K562 treated with DMSO at 1 percent for 12 hours (cell line): ENCODE data around the gene KCTD2. TPM values are rescaled to one million over a fixed set of nuclear protein-coding genes. Genes with fewer than 3 reads are reported as not detected.

Source experiments
- total RNA-seq: library from RNA; unstranded; fragments of 300-600 nt; gene quantifications from 2 replicates; pipeline ENCODE4 v1.2.3, GENCODE V29; 2022; ENCODE audit not compliant: insufficient read depth

The KCTD2 gene, protein sequence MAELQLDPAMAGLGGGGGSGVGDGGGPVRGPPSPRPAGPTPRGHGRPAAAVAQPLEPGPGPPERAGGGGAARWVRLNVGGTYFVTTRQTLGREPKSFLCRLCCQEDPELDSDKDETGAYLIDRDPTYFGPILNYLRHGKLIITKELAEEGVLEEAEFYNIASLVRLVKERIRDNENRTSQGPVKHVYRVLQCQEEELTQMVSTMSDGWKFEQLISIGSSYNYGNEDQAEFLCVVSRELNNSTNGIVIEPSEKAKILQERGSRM
- 21.3 and 36.3 TPM in 2 replicates for total RNA-seq

DNA sequence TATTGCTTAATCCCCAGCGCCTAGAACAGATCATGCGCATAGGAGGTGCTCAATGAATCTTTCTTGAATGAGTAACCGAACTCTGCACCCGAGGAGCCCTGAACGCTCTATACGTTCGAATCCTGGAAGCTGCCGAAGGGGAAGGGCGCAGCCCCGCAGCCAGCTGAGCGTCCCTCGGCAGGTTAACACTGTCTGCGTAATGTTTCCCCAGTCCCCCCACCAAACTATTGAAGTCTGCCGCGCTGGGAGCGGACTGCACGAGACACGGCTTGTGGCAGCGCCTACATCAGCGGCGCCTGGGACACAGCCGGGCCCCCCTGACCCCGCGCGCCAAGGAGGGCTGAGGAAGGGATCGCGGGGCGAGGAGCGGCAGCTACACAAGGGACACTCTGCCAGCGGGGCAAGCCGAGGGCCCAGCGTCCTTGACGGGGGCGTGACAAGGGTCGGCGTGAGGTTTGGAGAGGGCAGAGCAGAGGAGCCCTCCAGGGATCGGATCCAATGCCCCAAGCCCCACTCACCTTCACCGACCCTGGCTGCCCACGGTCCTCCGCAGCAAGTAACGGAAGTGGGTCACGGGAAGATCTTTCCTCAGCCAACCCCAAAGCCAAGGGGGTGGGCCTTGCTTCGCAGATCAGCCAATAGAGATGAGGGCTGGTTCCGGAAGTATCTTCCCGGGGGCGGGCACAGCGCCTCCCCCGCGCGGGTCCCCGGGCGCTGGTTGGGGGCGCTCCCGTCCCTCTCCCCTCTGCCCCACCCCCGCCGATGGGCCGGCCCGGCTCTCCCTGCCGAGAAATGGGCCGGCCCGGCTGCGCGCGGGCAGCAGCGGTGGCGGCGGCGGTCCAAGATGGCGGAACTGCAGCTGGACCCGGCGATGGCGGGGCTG lies at the start of gene KCTD2, which contains the start of gene ATP5PD:
TSS of gene KCTD2 (plus strand) at position 819 of the 883 bp plus-strand sequence. CDS start at position 845, 26 bp downstream.
TSS of gene ATP5PD (minus strand) at position 563 of the 883 bp plus-strand sequence. CDS start 4,319 bp downstream, outside the sequence.

DNA sequence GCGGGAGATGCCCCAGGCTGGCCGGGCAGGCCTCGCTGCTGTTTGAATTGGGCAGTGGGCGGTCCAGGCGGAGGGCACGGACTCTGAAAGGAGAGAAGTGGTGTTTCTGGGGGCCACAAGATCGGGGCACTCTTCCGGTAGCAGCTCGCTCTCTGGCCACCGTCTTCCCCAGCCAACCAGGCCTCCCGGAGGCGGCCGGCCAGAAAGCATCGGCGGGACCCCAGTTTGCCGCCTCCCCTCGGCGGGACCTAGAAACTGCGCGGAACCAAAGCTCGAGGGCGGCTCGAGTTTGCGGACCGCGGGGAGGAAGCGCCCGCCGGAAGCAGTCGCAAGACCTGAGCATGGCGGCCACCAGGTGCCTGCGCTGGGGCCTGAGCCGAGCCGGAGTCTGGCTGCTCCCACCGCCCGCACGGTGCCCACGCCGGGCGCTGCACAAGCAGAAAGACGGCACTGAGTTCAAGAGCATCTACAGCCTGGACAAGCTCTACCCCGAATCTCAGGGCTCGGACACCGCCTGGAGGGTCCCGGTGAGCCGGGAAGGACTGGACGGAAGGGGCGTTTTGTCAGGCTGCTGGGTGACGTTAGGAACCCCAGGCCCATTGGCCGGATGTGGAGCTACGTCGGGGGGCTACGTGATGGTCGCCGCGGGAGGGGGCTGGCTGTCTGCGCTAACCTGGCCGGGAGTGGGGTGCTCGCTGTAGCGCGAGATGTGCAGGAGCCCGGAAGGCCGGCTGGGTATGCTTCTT lies 34.5 kb upstream of the KCTD2 start, which contains the start of gene MRPL58:
TSS of gene MRPL58 (plus strand) at position 325 of the 746 bp plus-strand sequence. CDS start at position 342, 17 bp downstream.

DNA sequence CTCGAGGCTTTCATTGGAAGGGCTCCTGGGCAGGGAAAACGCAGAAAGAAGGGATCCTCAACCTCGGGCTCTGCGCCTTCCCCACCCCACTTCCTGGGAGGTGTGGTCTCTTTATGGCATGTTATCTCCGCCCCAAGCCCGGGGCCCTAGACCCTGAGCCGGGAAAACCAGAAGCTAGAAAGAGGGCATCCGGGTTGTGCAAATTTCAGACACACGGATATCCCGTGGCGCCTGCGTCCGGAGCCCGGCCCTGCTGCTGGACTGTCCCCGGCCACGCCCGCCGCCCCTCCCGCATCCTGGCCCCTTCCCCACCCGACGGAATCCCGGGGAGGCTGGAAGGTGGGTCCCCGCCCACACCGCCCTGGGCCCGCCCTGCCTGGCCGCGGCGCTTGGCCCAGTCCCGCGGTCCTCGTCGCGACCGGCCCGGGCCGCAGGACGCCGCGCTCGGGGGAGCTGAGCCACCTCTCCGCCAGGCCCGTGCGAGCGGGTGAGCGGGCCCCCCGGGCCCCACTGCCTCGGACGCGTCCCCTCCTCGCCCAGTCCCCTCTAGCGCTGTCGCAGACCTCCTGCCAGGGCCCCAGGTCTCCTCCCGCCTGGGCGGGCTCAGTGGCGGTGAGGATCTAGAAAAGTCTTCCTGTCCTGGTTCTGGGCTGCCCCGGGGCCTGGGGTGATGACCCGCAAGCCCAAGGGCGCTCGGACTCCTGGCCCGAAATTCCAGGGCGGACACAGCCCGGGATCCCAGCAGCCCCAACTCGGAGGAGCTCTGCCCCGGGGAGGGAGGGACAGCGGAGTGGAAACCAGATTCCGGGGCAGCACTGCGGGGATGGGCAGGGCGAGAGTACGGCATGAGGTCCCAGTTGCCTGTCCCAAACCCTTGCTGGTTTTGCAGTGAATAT lies 40.8 kb downstream of the KCTD2 start, which contains the start of gene SLC16A5:
TSS of gene SLC16A5 (plus strand) at position 397 of the 896 bp plus-strand sequence. CDS start 5,683 bp downstream, outside the sequence.

DNA sequence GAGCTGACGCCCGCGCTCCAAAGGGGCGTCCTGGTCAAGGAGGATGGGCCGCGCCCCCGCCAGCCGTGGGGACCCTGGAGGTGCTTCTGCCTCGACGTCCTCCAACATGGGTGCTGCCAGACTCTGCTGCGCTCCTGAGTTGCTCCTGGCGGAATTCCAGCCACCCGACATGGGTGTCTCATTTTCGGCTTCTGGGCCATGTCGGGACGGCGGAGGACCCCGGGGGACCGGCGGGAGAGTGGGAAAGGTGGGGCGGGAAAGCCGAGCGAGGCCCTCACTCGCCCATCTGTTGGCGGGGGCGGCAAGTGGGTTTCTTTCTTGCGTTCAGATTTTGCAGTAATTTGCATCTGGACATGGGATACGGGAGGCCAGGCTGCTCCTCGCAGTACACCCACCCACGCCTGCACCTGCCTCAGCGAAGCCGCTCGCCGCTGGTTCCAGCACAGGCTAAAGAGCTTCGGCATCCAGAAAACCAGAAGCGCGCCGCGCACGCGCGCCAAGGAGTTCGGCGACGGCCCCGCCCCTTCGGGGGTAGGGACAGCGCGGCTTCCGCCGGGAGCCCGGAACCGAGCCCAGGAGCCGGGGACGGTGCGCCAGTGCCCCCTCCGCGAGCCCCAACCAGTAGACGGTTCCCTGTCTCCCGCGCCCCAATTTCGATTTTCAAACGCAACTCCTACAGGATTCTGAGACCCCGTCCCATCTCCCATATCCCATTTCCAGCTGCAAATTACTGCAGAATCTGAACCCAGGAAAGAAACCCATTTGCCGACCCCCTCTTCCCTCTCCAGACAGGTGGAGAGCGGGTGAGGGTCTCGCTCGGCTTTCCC lies 62.6 kb downstream of the KCTD2 start, which contains the start of gene ARMC7:
TSS of gene ARMC7 (plus strand) at position 563 of the 827 bp plus-strand sequence. CDS start 320 bp downstream, outside the sequence.

Other genes starting within 250 kb of the KCTD2 start
- gene GRIN2C, start 187.3 kb upstream of the KCTD2 start, total RNA-seq, result 0.36 and 0.42 TPM in 2 replicates
- 61.2 and 87.6 TPM in 2 replicates for gene FDXR, start 174.2 kb upstream of the KCTD2 start, total RNA-seq
- gene FADS6, start 153.6 kb upstream of the KCTD2 start, total RNA-seq, result 0.78 TPM in 1 of 2 replicates, not detected in the other
- 0.86 and 1.2 TPM in 2 replicates for gene USH1G, start 124.0 kb upstream of the KCTD2 start, total RNA-seq
- gene OTOP2, start 123.0 kb upstream of the KCTD2 start, total RNA-seq, result 0.31 and 0.40 TPM in 2 replicates
- gene OTOP3, start 111.3 kb upstream of the KCTD2 start, total RNA-seq, result not detected in 2 replicates
- 5.2 and 5.4 TPM in 2 replicates for gene HID1, start 74.5 kb upstream of the KCTD2 start, total RNA-seq
- 10.4 and 14.9 TPM in 2 replicates for gene CDR2L, start 59.6 kb upstream of the KCTD2 start, total RNA-seq
- gene MRPL58, start 34.6 kb upstream of the KCTD2 start, total RNA-seq, result 57.3 and 66.7 TPM in 2 replicates
- gene ATP5PD, start 256 bp upstream of the KCTD2 start, total RNA-seq, result 403 and 525 TPM in 2 replicates
- 3.1 and 5.8 TPM in 2 replicates for gene SLC16A5, start 40.7 kb downstream of the KCTD2 start, total RNA-seq
- 27.7 and 30.8 TPM in 2 replicates for gene ARMC7, start 62.7 kb downstream of the KCTD2 start, total RNA-seq
- gene NT5C, start 84.5 kb downstream of the KCTD2 start, total RNA-seq, result 45.6 and 55.6 TPM in 2 replicates
- 109 and 120 TPM in 2 replicates for gene JPT1, start 107.3 kb downstream of the KCTD2 start, total RNA-seq
- 150 and 159 TPM in 2 replicates for gene SUMO2, start 135.7 kb downstream of the KCTD2 start, total RNA-seq
- 67.7 and 89.9 TPM in 2 replicates for gene NUP85, start 158.5 kb downstream of the KCTD2 start, total RNA-seq
- 27.0 and 59.2 TPM in 2 replicates for gene GGA3, start 214.4 kb downstream of the KCTD2 start, total RNA-seq
- gene MRPS7, start 214.7 kb downstream of the KCTD2 start, total RNA-seq, result 49.9 and 63.4 TPM in 2 replicates
- gene MIF4GD, start 224.0 kb downstream of the KCTD2 start, total RNA-seq, result 56.2 and 62.1 TPM in 2 replicates
- 23.4 and 29.5 TPM in 2 replicates for gene SLC25A19, start 242.2 kb downstream of the KCTD2 start, total RNA-seq